C4-2B (cell line): ENCODE measurements around the gene PLA2G6.

Source experiments
- ZFX ChIP-seq: fragments of 450-650 bp; IDR thresholded peaks from 2 replicates; pipeline ENCODE4 v1.6.1; 2017
- TF ChIP-seq, protein P1 (sequence below): fragments of 450-650 bp; conservative IDR thresholded peaks from 2 replicates; pipeline ENCODE4 v1.5.1; 2017; ENCODE audit warnings: mild to moderate bottlenecking

DNA sequence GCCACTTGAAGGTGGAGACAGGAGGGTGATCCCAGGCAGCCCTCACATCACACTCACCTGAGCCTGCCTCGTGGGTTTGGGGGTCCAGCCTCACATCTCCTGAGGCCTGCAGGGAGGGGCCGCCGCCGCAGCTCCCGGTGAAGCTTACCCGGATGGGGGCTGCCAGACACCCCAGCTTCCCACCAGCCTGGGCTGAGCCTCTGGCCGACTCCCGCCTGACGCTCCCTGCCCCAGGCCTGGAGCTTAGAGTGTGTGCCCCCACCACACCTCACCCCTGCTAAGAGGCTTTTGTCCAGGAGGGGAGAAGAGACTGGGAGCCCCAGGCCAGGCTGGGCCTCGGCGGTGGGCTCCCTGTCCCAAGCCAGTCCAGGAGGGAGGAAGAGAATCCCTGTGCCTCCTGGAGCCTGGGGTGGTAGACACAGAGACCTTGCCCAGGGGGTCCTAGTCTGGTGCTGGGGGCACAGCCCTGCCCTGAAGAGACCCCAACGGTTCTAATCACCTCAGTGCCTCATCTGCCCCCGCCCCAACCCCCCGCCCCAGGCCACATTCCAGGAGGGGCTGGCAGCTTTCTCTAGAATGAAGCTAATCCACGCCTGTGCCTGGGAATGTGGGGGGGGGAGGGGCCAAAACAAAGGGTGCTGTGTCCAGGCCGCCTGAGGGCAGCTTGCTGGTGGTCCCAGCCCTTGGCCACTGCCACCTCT lies 97.5 kb downstream of the PLA2G6 start, which contains the start of gene SLC16A8:
- TF ChIP-seq, protein P1, sequence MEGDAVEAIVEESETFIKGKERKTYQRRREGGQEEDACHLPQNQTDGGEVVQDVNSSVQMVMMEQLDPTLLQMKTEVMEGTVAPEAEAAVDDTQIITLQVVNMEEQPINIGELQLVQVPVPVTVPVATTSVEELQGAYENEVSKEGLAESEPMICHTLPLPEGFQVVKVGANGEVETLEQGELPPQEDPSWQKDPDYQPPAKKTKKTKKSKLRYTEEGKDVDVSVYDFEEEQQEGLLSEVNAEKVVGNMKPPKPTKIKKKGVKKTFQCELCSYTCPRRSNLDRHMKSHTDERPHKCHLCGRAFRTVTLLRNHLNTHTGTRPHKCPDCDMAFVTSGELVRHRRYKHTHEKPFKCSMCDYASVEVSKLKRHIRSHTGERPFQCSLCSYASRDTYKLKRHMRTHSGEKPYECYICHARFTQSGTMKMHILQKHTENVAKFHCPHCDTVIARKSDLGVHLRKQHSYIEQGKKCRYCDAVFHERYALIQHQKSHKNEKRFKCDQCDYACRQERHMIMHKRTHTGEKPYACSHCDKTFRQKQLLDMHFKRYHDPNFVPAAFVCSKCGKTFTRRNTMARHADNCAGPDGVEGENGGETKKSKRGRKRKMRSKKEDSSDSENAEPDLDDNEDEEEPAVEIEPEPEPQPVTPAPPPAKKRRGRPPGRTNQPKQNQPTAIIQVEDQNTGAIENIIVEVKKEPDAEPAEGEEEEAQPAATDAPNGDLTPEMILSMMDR, result no peak
- TF ChIP-seq ZFX, result no peak
